HG03521 (cell line): ENCODE data around the gene HBA1.
"Not testable (repeated sequence)": the region's sequence is repeated elsewhere in the genome, so short reads cannot be mapped to it uniquely, and the experiment has no call there.

ENCODE experiments used
- ATAC-seq: cut with Tn5 transposase; IDR thresholded peaks from one replicate; pipeline ENCODE4 v1.9.1; 2021; ENCODE audit warnings: mild to moderate bottlenecking, moderate library complexity; ENCODE audit not compliant: unreplicated experiment

The HBA1 gene

GRCh38 chr16:159136-159849 is 17.2 kb upstream of the HBA1 start:
- ATAC-seq: no peak

- not testable (repeated sequence) for ATAC-seq
These were observed 16.2 kb upstream of the HBA1 start for GRCh38 chr16:160242-160641.

GRCh38 chr16:160691-161190 is 15.7 kb upstream of the HBA1 start:
- no peak for ATAC-seq

GRCh38 chr16:162271-162991 is 14.0 kb upstream of the HBA1 start:
- ATAC-seq: no peak

- ATAC-seq: not testable (repeated sequence)
These were observed 13.3 kb upstream of the HBA1 start for GRCh38 chr16:163139-163538.

- not testable (repeated sequence) for ATAC-seq
These were observed 12.8 kb upstream of the HBA1 start for GRCh38 chr16:163696-164095.

GRCh38 chr16:164134-164823 is 12.2 kb upstream of the HBA1 start:
- not testable (repeated sequence) for ATAC-seq

- ATAC-seq: no peak
These were observed 11.5 kb upstream of the HBA1 start for GRCh38 chr16:164827-165538.

GRCh38 chr16:165539-166374 is 10.7 kb upstream of the HBA1 start, which contains the start of gene HBM:
Gene HBM, plus strand, starts transcription at chr16:165978. Its CDS starts 20 bp downstream, at chr16:165998.
- no peak for ATAC-seq

- ATAC-seq: no peak
These were observed 9.9 kb upstream of the HBA1 start for GRCh38 chr16:166375-167121.

GRCh38 chr16:167122-167690 is 9.3 kb upstream of the HBA1 start:
- ATAC-seq: no peak

GRCh38 chr16:168424-168823 is 8.1 kb upstream of the HBA1 start:
- ATAC-seq: no peak

- no peak for ATAC-seq
These were observed 7.5 kb upstream of the HBA1 start for GRCh38 chr16:169014-169413.

- ATAC-seq: not testable (repeated sequence)
These were observed 6.4 kb upstream of the HBA1 start for GRCh38 chr16:170088-170507.

GRCh38 chr16:170788-171187 is 5.7 kb upstream of the HBA1 start:
- no peak for ATAC-seq

GRCh38 chr16:172374-172941 is 4.0 kb upstream of the HBA1 start, which contains the start of gene HBA2:
Gene HBA2, plus strand, starts transcription at chr16:172876. Its CDS starts 37 bp downstream, at chr16:172913.
- ATAC-seq: not testable (repeated sequence)

- ATAC-seq: not testable (repeated sequence)
These were observed 3.1 kb upstream of the HBA1 start for GRCh38 chr16:173211-173854.
